Astrocyte (in vitro differentiated cells and primary cell): ENCODE results near the gene CALCB.

Experiments
- EZH2 ChIP-seq: IDR thresholded peaks from 2 replicates; pipeline ENCODE4 v1.6.1; 2012; ENCODE audit warnings: mild to moderate bottlenecking, low read length, inconsistent platforms; ENCODE audit not compliant: insufficient read depth
- TF ChIP-seq, protein P1 (sequence below): IDR thresholded peaks from 2 replicates; pipeline ENCODE4 v1.5.1; 2011; ENCODE audit warnings: low read depth, mild to moderate bottlenecking, inconsistent platforms, low read length, moderate library complexity; ENCODE audit not compliant: insufficient read depth

GRCh38 chr11:15115686-15116085 is 42.3 kb downstream of the CALCB start:
- TF ChIP-seq, protein P1, sequence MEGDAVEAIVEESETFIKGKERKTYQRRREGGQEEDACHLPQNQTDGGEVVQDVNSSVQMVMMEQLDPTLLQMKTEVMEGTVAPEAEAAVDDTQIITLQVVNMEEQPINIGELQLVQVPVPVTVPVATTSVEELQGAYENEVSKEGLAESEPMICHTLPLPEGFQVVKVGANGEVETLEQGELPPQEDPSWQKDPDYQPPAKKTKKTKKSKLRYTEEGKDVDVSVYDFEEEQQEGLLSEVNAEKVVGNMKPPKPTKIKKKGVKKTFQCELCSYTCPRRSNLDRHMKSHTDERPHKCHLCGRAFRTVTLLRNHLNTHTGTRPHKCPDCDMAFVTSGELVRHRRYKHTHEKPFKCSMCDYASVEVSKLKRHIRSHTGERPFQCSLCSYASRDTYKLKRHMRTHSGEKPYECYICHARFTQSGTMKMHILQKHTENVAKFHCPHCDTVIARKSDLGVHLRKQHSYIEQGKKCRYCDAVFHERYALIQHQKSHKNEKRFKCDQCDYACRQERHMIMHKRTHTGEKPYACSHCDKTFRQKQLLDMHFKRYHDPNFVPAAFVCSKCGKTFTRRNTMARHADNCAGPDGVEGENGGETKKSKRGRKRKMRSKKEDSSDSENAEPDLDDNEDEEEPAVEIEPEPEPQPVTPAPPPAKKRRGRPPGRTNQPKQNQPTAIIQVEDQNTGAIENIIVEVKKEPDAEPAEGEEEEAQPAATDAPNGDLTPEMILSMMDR: no peak
- no peak for TF ChIP-seq EZH2
